Hematopoietic multipotent progenitor cell treated with erythropoietin and hydrocortisone succinate and interleukin-3 and kit ligand, for 6 days (in vitro differentiated cells): ENCODE data around the gene C1RL.

Experiments
- DNase-seq: peaks from one replicate; pipeline ENCODE4 v3.0.0-alpha.2; 2015

The C1RL gene

DNA sequence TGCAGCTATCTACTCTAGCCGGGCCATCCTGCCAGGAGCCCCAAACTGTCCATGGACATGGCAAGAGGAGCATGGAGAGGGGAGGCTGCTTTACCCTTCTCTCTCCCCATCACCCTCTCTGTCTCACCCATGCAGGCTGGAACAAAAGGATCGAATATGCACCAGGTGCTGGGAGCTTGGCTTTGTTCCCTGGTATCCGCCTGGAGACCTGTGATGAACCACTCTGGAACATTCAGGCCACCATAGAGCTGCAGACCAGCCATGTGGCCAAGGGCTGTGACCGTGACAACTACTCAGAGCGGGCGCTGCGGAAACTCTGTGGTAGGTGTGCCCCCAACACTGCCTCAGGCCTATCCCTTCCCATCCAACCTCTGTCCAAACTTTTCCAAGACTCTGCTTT is 27.1 kb upstream of the C1RL start:
- no peak for DNase-seq

DNA sequence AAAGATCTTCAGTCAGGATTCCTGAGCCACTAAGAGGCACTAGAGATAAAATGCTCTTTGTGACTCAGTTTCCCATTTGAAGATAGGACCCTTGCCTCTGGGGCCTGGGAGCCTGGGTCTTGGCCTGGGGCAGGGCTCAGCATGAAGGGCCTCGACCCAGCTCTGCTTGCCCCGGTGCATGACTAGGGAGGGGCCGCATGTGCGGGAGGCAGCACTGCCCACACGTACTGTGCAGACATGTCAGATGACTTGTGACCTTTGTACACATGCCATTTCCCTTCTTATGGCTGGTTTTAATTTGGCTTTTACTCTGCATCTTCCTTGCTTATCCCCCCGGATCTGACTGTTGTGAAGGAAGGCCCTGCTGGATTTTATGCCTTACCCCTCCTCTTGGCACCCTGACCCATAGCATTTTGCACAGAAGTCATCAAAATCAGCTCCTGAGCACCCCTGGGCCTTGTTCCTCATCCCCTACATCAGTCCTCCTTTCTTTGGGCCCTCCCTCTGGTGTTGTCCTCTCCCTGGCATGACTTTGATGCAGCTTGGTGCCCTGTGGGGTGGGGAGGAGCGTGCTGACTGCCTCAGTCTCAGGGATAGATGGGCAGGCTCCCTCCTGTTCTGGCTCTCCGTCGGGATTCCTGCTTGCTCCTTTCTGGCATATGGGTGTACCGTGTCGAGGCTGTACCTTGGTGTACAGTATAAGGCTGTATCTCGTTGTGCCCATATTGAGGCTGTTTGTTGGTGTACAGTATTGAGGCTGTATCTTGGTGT is 25.6 kb upstream of the C1RL start:
- DNase-seq, result no peak

DNA sequence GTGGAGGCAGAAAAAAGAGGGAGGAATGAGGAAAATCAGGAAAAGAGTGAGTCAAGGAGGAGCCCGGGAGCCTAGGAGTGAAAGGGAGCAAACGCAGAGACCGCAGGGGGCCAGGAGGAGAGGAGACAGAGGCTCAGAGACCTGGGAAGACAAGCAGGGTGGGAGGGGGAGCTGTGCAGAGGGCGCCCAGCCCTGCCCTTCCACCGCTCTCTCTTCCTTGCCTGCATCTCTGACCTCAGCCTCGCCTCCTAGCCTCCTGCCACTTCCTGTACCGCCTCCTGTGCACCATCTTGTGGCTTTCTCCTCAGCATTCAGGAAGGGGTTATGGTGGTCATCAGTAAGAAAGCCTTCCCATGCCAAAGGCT is 22.5 kb upstream of the C1RL start:
- peak; percentile 64 for DNase-seq

DNA sequence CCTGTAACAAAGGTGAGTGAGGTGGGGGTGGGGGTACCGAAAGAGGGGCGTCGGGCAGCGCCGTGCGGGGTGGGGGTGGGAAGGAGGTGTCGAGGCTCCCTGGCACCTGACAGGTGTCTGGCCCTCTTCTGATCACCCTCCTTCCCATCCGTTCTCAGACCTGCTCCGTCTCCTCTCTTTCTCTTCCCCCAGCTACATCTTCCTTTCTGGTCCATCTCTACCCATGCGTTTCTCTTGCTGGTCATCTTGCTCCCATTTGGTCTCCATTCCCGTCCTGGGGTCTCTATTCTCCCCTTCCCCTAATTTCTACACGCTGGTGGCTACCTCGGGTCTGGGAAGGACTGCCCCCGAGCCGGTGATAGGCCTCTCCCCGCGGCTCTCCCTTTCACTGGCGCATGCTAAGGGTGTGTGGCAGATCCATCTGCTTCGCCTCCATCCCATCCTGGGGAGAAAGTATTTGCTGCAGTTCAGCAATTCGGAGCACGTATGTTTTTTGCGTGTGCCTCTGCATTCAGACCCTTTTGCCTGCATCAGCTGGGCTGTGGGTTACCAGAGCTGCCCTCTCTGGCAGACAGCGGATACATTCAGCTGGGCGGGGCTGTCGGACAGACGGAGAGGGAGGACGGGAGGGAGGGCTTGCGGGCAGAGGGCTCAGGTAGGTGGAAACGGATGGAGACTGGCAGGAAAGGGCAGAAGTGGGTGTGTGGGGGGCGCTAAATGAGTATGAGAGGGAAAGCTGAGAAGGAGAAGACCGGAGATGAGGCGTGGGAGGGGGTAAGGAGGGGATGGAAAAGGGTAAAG is 21.9 kb upstream of the C1RL start:
- DNase-seq, result peak; percentile 68

DNA sequence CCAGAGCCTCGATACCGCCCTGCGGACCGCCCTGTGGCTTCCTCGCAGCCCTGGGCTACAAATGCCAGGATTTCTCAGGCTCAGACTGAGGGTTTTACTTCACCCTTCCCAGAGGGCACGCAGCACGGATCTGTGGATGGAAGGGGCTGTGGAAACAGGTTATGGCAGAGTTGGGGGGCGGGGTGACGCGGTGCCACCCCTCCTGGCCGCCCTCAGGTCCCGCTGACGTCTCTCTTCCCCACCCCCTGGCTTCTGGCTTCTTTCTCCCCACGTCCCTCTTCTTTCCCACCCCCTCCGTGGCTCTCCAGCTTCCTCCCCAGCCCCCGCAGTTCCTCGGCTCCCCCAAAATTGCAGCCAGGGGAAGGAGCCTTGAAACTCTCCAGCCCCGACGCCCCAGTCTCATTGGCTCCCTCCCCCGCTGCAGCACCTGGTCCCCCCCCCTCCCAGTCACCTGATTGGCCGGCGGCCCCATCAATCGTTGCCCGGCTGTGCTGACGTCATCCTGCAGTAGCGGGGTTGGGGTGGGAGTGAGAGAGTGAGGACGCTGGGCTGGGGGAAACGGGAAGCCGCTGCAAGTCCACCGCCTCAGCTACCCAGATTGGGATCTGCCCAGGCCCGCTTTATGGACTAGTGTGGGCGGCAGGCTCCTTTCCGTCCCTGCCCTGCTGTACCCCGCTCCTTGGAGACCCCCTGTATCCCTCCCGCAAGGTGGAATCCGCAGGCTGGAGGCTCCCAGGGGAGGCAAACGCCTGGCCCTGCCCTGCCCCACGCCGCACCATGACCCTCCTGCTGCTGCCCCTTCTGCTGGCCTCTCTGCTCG is 21.1 kb upstream of the C1RL start, which contains the start of gene CLSTN3:
CLSTN3 (plus strand) TSS at position 500 of the 820 bp plus-strand sequence; CDS start at position 778, 278 bp downstream.
- DNase-seq, result peak; percentile 80

DNA sequence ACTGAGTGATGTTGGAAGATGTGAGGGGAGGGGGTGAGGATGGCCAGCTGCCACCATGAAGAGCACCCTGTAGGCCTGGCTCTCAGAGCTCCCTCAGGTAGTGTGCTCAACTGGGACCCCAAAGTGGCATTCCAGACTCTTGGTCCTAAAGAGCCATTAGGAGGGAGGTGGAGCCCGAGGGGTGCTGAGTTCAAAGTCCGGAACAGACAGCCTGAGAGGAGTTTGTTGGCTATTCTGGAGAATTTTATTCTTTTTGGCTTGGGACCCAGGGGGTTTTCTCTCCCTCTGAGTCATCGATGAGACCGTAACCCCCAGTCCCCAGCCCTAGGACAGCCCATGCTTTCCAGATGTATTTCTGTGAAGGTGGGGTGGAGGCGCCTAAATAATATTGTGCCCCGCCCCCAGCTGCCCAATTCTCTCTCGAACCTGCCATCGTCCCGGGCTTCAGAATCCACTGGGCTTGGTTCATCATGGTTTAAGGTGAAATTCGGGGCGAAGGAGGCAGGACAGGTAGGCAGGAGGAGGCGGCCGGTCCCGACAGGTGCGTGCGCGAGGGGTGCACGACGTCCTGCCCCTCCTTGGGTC is 20.4 kb upstream of the C1RL start:
- no peak for DNase-seq

DNA sequence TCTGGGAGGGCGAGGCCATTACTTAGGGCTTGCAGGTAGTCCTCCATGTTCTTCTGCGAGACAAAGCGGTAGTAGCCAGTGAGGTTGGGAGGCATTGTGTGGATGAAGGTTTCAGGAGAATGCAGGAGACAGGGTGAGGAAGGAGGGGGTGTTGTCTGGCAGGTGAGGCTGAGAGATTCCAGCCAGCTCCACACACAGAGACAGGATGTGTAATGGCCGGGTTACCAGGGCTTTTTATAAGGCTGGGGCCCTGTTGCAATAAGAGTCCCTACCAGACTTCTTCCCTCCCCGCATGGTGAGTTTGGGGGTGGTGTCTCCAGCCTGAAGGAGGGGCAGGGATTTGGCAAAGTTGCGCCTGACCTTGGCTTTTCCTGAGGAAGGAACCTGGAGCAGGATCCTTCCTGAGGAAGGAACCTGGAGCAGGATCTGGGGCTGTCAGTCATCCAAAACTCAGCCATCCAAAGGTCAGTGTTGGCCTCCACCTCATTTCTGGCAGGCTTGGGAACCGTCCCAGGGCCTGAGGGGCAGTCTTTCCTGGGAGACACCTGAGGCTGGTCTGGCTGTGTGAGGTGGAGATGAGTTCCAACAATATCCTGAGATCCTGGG is 19.8 kb upstream of the C1RL start, which contains the start of gene RBP5:
RBP5 (minus strand) TSS at position 209 of the 606 bp plus-strand sequence; CDS start at position 95, 114 bp downstream.
- DNase-seq, result no peak

DNA sequence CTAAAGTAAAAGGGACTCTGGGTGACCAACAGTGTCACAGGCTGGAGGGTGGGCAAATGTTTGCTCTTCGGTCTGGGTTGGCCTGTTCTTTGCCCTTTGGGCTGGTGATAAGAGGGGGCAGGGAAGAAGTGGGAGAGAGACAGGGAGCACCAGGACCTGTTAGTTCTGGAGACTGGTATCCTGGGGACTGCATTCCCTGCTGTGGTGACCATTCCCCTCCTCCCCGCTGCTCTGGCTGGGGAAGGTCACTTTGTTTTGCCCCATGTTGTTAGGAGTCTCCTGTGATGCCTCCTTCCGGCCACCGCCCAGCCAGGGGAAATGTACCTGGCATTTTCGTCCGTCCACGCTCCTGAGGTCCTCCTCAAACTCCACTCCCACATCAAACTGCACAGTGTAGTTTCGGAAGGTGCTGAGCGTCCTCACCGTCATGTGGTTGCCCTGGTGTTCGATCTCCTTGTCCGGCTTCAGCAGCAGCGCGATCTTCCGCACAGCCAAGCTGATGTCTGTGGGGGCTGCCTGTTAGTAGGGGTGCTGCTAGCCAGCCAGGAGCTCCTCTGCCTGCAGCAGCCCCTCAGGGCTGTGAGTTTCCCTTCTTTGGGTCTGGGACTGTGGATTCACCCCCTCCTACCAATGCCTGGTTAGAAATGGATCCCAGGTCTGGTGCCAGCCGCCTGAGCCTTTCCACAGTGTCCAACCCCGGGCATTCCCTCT is 19.1 kb upstream of the C1RL start:
- no peak for DNase-seq

DNA sequence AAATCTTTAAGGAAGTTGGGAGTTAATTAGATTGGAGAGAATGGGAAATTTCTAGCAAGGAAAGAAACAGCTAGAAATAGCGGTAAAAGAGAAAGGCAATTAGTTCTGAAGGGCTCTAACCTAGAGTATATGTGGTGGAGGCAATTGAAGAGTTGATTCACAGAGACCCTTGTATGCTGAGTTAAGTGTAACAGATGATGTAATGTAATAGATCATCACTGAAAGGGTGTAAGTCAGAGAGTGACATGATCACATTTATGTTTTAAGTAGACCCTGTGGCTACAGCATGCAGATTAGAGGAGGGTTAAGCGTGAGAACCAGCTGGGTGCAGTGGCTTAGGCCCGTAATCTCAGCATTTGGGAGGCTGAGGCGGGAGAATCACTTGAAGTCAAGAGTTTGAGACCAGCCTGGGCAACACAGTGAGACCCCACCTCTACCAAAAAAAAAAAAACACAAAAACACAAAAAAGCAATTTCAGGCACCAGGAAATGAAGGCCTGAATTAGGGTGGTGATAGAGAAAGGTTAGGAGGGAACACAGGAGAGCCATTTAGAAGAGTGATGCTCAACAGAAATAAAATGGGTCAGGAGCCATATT is 16.7 kb upstream of the C1RL start:
- no peak for DNase-seq

DNA sequence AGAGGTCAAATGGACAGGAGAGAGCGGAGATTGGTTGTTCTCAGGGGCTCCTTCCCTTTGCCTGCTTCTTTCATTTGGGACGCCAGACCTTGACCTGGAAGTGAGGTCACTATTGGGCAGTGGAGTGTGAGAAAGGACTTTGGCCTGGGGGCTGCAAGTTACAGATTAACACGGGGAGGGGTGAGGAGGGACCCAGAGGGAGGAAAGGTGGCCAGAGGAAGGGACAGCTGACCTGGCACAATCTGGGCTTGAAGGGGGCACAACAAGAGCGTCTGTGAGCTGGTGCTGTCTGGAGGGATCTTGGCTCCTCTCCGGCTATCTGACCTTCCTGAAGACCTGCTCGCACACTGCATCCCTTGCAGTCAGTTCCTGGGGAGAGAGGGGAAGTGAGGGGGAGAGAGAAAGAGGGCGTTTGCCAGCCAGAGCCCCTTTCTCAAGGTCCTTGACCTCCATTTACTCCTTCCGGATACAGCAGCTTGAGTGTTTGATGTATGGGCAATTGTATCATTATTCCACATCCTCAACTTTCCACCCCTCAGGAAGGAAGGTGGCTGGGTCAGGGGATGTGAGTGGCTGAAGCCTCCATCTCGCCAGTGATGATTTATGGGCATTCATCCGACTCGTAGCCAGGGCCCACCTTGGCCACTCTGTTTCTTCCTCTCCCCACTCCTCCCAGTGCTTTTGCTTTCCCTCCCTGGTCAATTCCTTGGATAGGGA is 14.9 kb upstream of the C1RL start:
- DNase-seq, result no peak

DNA sequence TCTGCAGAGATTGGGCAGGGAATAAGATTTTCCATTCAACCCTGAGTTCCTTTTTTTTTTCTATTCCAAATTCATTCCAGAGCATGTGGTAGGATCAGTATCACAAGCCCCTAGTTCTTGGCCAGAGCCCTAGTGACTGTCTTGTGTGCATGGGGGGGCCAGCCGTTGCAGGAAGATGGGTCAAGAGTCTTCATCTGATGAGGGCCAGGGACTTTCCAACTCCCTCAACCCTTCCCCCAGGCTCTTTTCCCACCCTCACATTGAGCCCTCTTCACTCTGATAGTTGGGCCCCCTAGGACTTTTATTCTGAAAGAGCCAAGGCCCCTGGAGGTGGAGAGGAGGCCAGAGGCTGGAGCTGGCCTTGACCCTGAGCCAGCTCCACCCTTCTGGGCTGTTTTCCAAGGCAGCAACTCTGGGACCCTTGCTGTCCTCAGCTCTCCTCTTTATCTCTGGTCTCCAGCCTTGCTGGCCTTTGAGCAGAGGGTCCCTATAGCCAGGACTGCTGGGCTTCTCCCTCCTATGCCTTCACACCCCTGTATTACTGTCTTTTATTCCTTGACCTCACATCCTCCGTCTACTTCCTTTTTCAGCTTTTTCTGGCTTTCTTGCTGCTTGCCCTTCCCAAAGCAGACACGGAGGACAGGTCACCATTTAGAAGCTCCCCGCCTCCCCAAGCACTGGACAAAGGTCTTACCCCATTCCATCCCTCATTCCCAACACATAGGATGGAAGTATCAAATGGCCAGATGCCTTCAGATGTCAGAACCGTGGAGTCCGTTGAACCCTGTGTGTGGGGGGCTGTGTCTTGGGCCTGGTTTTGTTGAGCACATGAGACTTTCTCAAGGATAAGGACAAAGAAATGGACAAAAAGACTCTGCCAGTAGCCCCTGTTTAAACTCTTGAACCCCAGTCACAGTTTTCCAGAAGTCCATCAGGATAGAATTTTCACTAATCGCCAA is 14.1 kb upstream of the C1RL start:
- DNase-seq, result peak; percentile 65

DNA sequence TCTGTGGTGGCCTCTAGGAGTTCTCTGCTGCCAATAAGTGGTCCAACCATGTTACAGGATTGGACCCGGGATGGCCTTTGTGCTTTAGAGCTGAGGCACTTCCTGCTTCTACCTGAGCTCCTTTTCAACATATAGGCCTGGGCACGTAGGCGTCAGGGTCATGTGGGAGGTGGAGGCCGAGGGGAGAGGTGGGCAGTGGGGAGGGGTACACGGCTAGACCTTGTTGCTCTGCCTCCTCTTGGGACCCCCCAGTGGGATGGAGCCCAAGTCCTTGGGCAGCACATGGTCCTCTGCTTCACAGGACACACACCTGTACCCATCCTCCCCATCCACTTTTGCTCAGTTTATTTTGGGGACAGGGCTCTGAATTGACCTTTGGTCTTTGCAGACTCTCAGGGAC is 12.3 kb upstream of the C1RL start:
- DNase-seq, result no peak

DNA sequence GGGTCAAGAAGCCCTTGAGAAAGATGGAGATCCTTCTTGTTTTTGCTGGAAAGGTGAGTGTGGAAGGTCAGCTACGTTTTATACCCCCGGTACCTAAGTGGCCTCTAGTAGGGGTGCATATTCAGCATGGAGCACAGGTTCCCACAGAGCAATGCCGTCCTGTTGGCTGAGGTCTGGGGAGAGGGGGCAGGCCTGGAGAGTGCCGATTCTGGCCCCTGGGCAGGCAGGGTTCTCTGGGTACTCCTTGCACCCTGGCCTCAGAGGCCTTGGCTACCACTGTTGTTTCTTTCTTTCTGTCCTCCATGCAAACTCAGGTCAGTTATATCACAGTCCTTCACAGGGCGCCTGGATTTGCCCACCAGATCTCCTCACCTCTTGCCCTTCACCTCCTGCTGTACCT is 11.2 kb upstream of the C1RL start:
- no peak for DNase-seq

DNA sequence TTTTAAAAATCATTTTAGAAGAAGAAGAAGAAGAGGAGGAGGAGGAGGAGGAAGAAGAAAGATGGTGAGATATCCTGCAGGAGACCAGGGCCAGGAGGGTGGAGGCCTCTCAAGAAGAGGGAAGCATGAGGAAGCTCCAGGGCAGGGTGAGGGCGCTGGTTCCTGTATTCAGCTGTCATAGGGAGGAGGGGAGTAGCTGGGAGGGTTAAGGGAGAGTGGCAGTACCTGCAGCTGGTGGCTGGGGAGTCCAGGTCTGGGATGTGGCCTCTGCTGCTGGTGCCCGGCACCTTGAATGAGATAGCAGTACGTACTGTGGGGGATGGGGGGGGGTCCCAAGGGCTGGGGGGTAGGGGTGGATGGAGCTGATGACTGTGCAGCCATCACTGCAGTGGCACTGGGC is 9.9 kb upstream of the C1RL start:
- DNase-seq, result no peak

DNA sequence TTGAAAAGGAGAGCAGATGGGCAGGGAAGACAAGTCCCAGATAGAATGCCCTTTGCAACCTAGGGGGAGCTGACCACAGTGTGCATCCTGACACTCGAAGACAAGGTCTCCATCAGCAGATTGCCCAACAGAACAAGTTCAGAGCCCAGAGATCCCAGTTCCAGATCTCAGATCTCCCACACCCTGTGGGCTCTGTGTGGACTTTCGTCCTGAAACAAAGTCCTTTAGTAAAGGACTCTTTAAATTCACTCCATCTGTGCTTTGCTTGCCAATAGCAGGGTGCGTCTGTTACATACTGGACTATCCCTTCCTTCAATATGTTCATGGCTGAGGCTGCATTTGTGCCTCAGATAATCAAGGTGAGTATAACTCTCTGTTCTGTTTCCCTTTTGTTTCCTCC is 8.7 kb upstream of the C1RL start:
- DNase-seq, result no peak

DNA sequence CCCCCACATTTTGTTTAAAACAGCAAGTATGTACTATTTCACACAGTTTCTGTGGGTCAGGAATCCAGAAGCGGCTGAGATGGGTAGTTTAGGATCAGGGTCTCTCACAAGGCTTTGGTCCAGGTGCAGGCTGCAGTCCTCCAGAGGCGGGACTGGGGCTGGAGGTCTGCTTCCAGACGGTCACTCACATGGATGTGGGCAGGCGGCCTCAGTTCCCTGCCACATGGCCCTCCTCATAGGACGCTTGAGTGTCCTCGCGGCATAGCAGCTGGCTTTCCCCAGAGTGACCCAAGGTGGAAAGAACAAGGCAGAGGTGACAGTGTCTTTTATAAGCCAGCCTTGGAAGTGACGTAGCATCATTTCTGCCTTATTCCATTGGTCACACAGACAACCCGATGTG is 7.9 kb upstream of the C1RL start:
- no peak for DNase-seq

DNA sequence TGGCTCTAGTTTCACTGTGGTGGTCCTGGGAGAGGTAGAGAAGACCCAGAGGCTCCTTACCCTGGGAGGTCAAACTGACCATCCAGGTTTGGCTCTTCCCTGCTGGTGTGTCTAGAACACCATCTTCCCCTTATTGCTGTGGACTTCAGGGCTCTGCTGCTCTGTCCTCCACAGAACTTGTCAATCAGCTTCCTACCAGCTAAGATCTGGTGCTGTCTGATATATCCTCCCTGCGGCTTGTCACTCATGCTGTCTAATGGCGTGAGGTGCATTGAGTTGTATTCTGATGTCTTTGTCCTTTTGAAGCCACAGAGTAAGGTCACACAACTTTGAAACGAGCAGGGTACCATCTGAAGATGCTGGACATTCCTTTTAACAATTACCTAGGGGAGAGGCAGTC is 7.2 kb upstream of the C1RL start:
- DNase-seq, result no peak

DNA sequence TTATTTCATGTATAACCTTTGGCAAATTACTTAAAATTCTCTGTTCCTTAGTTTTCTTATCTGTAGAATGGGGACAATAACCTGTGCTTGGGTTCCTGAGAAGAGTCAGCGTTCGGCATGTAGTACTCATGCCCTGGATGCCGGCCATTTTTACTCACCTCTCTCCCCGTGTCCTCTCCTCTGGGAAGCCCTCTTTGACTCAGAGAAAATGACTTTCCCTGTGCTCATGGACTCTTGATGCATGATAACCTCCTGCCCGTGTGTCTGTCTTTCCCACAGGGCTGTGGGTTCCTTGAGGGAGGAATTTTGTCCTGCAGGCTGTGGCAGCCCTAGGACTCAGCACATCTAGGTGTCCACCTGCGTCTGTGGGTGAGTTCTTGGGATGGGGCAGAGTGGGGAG is 5.8 kb upstream of the C1RL start:
- no peak for DNase-seq

DNA sequence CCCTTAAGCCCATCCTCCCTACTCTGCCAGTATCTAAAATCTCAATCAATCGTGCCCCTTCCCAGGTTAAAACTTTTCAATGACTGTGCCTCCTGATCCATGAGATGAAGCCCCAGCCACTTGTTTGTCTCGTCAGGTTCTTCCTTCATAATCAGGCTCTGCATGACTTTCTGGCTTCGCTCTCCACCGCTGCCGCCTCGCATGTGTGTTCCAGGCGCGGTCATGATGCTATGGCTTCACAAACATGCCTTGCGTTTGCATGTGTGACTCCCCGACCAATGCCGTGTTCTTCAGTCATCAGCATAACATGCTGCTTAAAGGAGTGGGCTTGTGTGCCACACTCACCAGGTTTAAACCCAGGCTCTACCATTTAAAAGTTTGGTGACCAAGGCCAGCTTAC is 5.0 kb upstream of the C1RL start:
- DNase-seq, result no peak
